Measurements from ENCODE around the gene IL17RA. TPM values are rescaled to one million over a fixed set of nuclear protein-coding genes. Genes with fewer than 3 reads are reported as not detected.
A peak's percentile ranks its signal among the peaks of the same experiment; 100 is the strongest.

IL17RA gene
- total RNA-seq, 2 donors from 2014 or later = 7.9 to 12.2 TPM

DNA sequence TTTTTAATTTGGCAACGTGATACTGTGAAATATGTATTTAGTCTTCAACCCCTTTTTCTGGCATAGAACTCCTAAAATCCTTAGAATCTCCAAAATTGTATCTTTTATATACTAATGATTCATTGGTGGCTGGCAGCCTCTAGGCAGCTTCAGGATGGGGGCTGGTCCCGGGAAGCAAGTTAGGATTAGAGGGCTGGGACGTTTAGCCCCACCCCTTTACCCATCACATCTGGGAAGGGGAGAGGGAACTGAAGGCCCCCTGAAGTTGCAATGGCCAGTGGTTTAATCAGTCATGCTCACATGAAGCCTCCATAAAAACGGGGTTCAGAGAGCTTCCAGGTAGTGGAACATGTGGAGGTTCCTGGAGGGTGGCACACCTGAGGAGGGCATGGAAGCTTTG, 7.1 kb downstream of the IL17RA start:
- Histone ChIP-seq H3K4me1 (peaks cover 0 to 11% of the 10 kb centered on the region in 2 donors), H3K4me3 (no peak overlapping the region), H3K27ac (no peak overlapping the region), H3K9me3 (no peaks in the 10 kb centered on the region), H3K36me3 (no peaks in the 10 kb centered on the region), H3K27me3 (no peaks in the 10 kb centered on the region)
- TF ChIP-seq, protein P1, sequence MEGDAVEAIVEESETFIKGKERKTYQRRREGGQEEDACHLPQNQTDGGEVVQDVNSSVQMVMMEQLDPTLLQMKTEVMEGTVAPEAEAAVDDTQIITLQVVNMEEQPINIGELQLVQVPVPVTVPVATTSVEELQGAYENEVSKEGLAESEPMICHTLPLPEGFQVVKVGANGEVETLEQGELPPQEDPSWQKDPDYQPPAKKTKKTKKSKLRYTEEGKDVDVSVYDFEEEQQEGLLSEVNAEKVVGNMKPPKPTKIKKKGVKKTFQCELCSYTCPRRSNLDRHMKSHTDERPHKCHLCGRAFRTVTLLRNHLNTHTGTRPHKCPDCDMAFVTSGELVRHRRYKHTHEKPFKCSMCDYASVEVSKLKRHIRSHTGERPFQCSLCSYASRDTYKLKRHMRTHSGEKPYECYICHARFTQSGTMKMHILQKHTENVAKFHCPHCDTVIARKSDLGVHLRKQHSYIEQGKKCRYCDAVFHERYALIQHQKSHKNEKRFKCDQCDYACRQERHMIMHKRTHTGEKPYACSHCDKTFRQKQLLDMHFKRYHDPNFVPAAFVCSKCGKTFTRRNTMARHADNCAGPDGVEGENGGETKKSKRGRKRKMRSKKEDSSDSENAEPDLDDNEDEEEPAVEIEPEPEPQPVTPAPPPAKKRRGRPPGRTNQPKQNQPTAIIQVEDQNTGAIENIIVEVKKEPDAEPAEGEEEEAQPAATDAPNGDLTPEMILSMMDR (IDR thresholded peaks at IDR 0.05) = no peak
- no peak for DNase-seq (ENCODE audit: low spot score)

DNA sequence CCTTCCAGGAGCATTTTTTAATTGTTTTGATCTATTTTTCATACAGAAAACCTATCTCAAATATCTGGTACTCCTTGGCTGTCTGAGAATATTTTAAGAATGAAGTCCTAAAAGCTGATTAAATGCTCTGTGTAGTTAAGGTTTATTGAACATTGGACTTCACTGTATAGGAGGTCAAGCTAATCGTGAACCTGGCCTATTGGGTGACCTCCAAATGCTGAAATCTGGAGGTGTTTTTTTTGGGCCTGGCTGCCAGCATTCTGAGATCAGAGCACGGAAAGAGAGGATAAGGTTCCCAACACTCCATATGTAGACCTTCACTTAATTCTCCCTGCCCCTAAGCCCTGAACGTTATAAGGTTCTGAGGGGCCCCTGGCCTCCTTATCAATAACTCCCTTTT, 8.3 kb downstream of the IL17RA start:
- Histone ChIP-seq H3K36me3 (peaks cover 1% of the 10 kb centered on the region), H3K4me3 (no peak overlapping the region), H3K9me3 (no peaks in the 10 kb centered on the region), H3K4me1 (peaks cover 0 to 3% of the 10 kb centered on the region in 2 donors), H3K27ac (no peak overlapping the region), H3K27me3 (no peaks in the 10 kb centered on the region)
- TF ChIP-seq, protein P1 (IDR thresholded peaks at IDR 0.05) = no peak
- no peak for DNase-seq (ENCODE audit: low spot score)

DNA sequence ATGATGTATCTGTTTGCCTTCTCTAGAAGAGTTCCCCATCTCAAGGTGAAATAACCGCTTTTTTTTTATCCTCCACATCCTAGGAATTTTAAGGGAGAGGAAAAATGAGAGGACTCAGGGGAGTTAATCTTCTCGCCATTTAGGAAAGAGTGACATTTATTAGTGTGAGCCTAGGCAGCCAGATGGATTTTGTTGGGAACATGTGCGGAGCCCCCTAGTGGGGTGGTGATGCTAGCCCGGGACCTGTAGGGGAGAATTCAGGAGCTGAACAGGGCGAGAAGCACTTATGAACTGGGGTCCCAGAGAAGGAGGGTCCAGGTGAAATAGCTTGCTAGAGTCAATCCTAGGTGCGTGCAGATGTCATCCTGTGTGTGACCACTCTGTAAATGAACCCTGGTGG, 10.7 kb downstream of the IL17RA start:
- DNase-seq (ENCODE audit: low spot score) = no peak
- TF ChIP-seq, protein P1 (IDR thresholded peaks at IDR 0.05) = peak in 1 of 2 donors; percentile 42
- peaks cover 0 to 3% of the 10 kb centered on the region in 2 donors for H3K4me1 ChIP-seq

DNA sequence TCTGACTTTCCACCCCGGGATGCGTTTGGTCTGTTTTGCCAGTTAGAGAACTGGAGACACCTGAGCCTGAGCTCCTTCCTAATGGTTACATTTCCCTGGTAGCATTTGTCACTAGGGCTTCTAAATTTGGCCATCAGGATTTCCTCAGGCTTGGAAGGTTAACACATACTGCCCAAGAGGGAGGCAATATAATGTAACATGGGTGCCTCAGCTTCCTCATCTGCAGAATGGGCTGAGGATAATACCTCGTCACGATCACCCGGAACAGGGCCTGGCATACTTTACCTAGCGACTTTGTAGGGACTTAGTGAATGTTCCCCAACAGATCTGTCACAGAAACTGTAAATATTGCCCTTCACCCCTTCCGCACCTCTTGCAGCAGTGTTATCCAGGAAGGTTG, 11.3 kb downstream of the IL17RA start:
- no peaks in the 10 kb centered on the region for H3K4me1 ChIP-seq
- no peaks in the 10 kb centered on the region for H3K27me3 ChIP-seq
- H3K36me3 ChIP-seq = peaks cover 30% of the 10 kb centered on the region
- H3K27ac ChIP-seq = no peak overlapping the region
- H3K4me3 ChIP-seq = no peak overlapping the region
- no peak for DNase-seq (ENCODE audit: low spot score)
- TF ChIP-seq, protein P1 (IDR thresholded peaks at IDR 0.05) = no peak
- H3K9me3 ChIP-seq = no peaks in the 10 kb centered on the region

More for the DNA sequence above, 10.7 kb downstream of the IL17RA start:
- no peaks in the 10 kb centered on the region for H3K9me3 ChIP-seq
- peaks cover 26% of the 10 kb centered on the region for H3K36me3 ChIP-seq
- no peak overlapping the region for H3K4me3 ChIP-seq
- no peaks in the 10 kb centered on the region for H3K27me3 ChIP-seq
- no peak overlapping the region for H3K27ac ChIP-seq

DNA sequence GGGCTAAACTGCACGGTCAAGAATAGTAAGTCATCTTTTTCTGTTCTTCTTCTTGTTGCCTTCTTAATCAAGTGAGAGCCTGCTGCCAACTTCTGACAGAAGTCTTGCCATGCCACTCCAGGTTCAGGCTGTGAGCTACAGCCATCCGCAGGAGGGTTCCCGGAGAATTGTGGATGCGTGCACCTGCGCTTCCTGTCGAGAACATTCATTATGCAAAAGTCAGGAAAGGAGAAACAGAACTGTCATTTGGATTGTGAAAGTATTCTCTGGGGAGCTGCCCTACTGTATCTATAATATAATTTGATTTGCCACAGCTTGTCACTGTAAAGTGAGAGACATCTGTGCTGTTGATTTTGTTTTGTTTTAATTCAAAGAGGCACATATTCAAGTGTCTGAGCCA, 12.3 kb downstream of the IL17RA start:
- no peaks in the 10 kb centered on the region for H3K9me3 ChIP-seq
- H3K27ac ChIP-seq = no peak overlapping the region
- H3K4me3 ChIP-seq = no peak overlapping the region
- H3K27me3 ChIP-seq = no peaks in the 10 kb centered on the region
- no peaks in the 10 kb centered on the region for H3K4me1 ChIP-seq
- TF ChIP-seq, protein P1 (IDR thresholded peaks at IDR 0.05) = no peak
- DNase-seq (ENCODE audit: low spot score) = no peak
- peaks cover 39% of the 10 kb centered on the region for H3K36me3 ChIP-seq

DNA sequence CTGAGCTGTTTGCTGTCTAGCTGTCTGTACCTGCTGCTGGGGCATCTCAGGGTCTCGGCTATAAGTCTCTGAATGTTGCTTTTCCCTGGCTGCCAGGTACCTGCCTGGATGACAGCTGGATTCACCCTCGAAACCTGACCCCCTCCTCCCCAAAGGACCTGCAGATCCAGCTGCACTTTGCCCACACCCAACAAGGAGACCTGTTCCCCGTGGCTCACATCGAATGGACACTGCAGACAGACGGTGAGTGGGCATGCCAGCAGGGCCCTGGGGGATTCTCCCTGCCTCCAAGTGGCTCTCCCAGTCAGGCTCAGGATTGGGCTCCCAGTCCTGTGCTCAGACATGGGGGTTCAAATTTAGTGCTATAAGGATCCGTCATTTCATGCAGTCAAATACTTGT, 12.9 kb downstream of the IL17RA start:
- no peak overlapping the region for H3K4me3 ChIP-seq
- no peak for DNase-seq (ENCODE audit: low spot score)
- TF ChIP-seq, protein P1 (IDR thresholded peaks at IDR 0.05) = no peak
- H3K4me1 ChIP-seq = no peaks in the 10 kb centered on the region
- peaks cover 45% of the 10 kb centered on the region for H3K36me3 ChIP-seq
- no peaks in the 10 kb centered on the region for H3K27me3 ChIP-seq
- H3K9me3 ChIP-seq = no peaks in the 10 kb centered on the region
- no peak overlapping the region for H3K27ac ChIP-seq
